IMR-90 (cell line): ENCODE measurements around the gene NACA.

Experiments
- BHLHE40 ChIP-seq: fragments of 150-350 bp; IDR thresholded peaks from 2 replicates; pipeline ENCODE4 v1.6.1; 2016; ENCODE audit warnings: mild to moderate bottlenecking, low read depth, low read length
- RCOR1 ChIP-seq: IDR thresholded peaks from 2 replicates; pipeline ENCODE4 v1.6.1; 2012; ENCODE audit warnings: mild to moderate bottlenecking, low read length, improper control_type of control experiment; ENCODE audit not compliant: insufficient replicate concordance
- TF ChIP-seq, protein P1 (sequence below): conservative IDR thresholded peaks from 2 replicates; pipeline ENCODE4 v1.5.1; 2012; ENCODE audit warnings: mild to moderate bottlenecking, low read depth, low read length, improper control_type of control experiment

DNA sequence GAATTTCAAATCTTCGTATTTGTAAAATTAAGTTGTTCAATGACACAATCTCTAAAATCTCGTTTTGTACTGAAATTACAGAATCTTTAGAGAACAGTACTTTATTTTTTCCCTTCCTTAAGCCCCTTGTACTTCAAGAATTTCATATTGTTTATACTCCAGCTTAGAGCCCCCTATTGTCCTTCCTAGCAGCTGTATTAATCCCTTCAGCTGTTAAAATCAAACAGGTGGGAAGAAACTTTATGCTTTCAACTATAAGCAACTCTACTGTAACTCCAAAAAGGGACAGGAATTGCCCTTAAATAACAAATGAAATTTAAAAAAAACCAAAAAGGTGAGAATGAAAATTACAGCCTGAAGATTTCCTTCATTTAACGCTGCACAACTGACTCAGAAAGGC lies 1.7 kb downstream of the NACA start:
- no peak for TF ChIP-seq BHLHE40
- TF ChIP-seq, protein P1, sequence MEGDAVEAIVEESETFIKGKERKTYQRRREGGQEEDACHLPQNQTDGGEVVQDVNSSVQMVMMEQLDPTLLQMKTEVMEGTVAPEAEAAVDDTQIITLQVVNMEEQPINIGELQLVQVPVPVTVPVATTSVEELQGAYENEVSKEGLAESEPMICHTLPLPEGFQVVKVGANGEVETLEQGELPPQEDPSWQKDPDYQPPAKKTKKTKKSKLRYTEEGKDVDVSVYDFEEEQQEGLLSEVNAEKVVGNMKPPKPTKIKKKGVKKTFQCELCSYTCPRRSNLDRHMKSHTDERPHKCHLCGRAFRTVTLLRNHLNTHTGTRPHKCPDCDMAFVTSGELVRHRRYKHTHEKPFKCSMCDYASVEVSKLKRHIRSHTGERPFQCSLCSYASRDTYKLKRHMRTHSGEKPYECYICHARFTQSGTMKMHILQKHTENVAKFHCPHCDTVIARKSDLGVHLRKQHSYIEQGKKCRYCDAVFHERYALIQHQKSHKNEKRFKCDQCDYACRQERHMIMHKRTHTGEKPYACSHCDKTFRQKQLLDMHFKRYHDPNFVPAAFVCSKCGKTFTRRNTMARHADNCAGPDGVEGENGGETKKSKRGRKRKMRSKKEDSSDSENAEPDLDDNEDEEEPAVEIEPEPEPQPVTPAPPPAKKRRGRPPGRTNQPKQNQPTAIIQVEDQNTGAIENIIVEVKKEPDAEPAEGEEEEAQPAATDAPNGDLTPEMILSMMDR: no peak
- no peak for TF ChIP-seq RCOR1
